Osteocyte (in vitro differentiated cells): ENCODE results near the gene TENM4. TPM values are rescaled to one million over a fixed set of nuclear protein-coding genes. Genes with fewer than 3 reads are reported as not detected.

Experiments used
- DNase-seq: peaks from one replicate; pipeline ENCODE4 v3.0.0; 2021; ENCODE audit warnings: mixed read lengths; ENCODE audit not compliant: unreplicated experiment; ENCODE audit errors: extremely low spot score
- H3K27ac Mint-ChIP-seq: one replicate; pipeline ENCODE4 v1.8.0; 2021; ENCODE audit warnings: mild to moderate bottlenecking, mixed read lengths; ENCODE audit not compliant: unreplicated experiment
- H3K27me3 Mint-ChIP-seq: one replicate; pipeline ENCODE4 v1.8.0; 2021; ENCODE audit warnings: mixed read lengths; ENCODE audit not compliant: unreplicated experiment
- H3K36me3 Mint-ChIP-seq: one replicate; pipeline ENCODE4 v1.8.0; 2021; ENCODE audit warnings: mixed read lengths; ENCODE audit not compliant: unreplicated experiment
- H3K4me1 Mint-ChIP-seq: one replicate; pipeline ENCODE4 v1.8.0; 2021; ENCODE audit warnings: mixed read lengths; ENCODE audit not compliant: unreplicated experiment
- H3K4me3 Mint-ChIP-seq: one replicate; pipeline ENCODE4 v1.8.0; 2021; ENCODE audit warnings: mild to moderate bottlenecking, moderate library complexity, mixed read lengths; ENCODE audit not compliant: unreplicated experiment
- H3K9me3 Mint-ChIP-seq: one replicate; pipeline ENCODE4 v1.8.0; 2021; ENCODE audit warnings: mixed read lengths; ENCODE audit not compliant: unreplicated experiment
- total RNA-seq: library from RNA; stranded (reverse); gene quantifications from 2 replicates; pipeline ENCODE4 v1.2.1, GENCODE V29; 2021
- TF ChIP-seq, protein P1 (sequence below): fragments of 200-600 bp; sonication (generic); IDR thresholded peaks from 2 replicates; pipeline ENCODE4 v1.5.0; 2021; ENCODE audit warnings: antibody characterized with exemption, mild to moderate bottlenecking, moderate library complexity

Gene TENM4
- total RNA-seq, 1 donor from 2014 or later: 74.1 TPM

DNA sequence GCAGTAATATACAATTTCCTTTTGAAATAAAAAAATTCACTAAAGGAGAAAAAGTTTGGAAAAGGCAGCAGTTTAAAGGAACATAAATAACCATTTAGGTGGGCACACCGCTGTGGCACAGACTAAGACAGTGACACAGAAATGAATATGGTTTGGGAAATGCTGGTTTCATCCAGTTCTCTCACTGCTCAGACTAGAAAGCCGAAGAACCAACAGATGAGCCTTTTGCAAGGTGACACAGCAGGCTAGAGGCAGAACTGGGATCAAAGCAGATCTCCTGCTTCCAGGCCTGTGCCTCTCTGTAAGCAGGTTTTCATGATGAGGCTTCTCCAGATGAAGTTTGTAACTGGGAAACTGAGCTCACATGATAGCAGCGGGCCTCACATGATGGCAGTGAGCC lies 486.1 kb downstream of the TENM4 start:
- Mint-ChIP-seq H3K27me3 (no peaks in the 10 kb centered on the region), H3K36me3 (no peaks in the 10 kb centered on the region), H3K9me3 (no peaks in the 10 kb centered on the region), H3K27ac (no peak overlapping the region), H3K4me3 (no peak overlapping the region), H3K4me1 (peaks cover 55% of the 10 kb centered on the region)
- no peak for DNase-seq
- TF ChIP-seq, protein P1, sequence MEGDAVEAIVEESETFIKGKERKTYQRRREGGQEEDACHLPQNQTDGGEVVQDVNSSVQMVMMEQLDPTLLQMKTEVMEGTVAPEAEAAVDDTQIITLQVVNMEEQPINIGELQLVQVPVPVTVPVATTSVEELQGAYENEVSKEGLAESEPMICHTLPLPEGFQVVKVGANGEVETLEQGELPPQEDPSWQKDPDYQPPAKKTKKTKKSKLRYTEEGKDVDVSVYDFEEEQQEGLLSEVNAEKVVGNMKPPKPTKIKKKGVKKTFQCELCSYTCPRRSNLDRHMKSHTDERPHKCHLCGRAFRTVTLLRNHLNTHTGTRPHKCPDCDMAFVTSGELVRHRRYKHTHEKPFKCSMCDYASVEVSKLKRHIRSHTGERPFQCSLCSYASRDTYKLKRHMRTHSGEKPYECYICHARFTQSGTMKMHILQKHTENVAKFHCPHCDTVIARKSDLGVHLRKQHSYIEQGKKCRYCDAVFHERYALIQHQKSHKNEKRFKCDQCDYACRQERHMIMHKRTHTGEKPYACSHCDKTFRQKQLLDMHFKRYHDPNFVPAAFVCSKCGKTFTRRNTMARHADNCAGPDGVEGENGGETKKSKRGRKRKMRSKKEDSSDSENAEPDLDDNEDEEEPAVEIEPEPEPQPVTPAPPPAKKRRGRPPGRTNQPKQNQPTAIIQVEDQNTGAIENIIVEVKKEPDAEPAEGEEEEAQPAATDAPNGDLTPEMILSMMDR: no peak

DNA sequence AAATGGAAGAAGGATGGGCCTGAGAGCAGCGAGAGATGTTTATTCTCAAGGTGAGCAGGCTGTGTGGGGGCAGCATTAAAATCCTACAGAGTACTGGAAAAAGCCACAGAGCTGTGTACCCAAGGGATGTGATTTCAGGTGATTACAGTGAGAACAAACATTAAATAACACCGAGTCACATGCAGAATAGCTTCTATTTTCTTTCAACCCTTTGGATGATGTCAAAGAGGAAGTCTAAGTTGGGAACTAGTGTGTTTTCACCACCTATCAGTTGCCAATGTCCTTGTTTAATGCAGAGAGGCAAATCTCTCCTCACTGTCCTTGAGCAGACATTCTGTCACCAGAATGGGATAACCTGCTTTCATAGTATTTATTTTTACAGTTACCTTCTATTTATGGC lies 486.6 kb downstream of the TENM4 start:
- H3K27me3 Mint-ChIP-seq: no peaks in the 10 kb centered on the region
- H3K36me3 Mint-ChIP-seq: no peaks in the 10 kb centered on the region
- DNase-seq: no peak
- TF ChIP-seq, protein P1: no peak
- H3K4me3 Mint-ChIP-seq: no peak overlapping the region
- no peaks in the 10 kb centered on the region for H3K9me3 Mint-ChIP-seq
- peaks cover 53% of the 10 kb centered on the region for H3K4me1 Mint-ChIP-seq
- no peak overlapping the region for H3K27ac Mint-ChIP-seq

DNA sequence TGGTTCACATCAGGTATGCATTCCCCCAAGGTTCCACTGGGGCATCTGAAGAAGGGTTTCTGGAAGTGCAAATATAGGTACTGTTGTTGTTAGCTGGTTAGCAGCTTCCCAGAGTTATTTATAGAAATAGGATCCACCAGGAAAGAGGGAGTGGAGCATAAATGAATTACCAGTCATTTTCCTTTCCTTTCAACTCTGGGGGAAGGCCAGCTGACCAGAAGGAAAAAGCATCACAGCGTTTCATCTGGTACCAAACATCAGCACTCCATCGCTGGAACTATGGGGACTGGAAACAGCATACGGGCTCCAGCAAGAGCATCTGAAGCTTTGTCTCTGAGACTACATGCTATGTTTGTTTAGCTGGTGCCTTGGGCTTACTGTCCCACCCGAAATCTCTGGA lies 487.9 kb downstream of the TENM4 start:
- H3K4me3 Mint-ChIP-seq: no peak overlapping the region
- no peaks in the 10 kb centered on the region for H3K9me3 Mint-ChIP-seq
- TF ChIP-seq, protein P1: no peak
- peak overlapping the region; percentile 52 for H3K27ac Mint-ChIP-seq
- DNase-seq: no peak
- H3K4me1 Mint-ChIP-seq: peaks cover 44% of the 10 kb centered on the region
- no peaks in the 10 kb centered on the region for H3K36me3 Mint-ChIP-seq
- H3K27me3 Mint-ChIP-seq: no peaks in the 10 kb centered on the region

DNA sequence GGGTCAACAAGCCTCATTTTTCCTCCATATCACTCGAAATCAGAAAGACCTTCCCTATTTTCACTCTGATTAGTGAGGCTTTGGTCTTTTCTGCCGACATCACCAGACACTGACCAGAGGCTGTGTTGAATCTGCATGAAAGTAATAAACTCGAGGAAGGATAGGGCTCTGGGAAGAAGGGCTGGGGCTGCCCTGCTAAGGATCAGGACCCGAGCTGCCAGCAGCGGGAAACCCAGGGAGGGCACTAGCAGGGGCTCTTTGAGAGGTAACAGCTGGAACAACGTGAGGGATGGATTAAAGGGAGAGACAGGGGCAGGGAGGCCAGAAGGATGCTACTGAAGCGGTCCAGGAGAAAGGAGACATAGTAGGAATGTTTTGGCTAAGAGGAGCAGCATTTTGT lies 488.7 kb downstream of the TENM4 start:
- peaks cover 43% of the 10 kb centered on the region for H3K4me1 Mint-ChIP-seq

DNA sequence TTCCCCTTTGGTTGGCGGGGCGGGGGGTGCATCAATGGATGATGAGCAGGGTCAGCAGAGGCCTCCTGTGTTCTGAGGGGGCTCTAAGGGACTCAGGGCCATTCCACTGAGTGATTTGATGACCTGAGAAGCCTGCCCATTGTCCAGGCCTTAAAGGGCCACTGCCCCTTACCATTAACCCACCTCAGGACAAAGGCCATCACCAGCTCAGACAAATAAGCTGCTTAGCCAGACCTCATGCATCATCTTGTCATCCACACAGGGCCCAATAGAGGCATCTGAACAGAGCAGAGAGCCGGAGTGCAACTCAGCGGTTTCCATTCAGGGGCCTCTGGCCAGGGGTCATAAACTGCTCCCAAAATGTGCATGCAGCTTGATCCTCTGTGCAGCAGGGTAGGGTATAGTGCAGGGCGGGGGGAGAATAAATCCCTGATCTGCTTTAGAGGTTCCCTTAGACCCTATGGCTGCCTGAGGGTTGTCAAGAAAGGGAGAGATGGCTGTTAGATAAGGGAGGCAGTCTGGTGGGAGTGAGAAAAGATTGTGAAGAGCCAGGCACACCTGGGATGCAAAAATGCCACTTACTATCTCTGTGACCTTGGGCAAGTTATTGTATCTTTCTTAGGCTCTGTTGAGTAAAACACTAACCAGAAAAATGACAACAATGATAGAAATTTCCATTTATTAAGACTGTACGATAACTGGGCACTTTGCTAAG lies 490.7 kb downstream of the TENM4 start:
- TF ChIP-seq, protein P1: no peak
- H3K27ac Mint-ChIP-seq: no peak overlapping the region
- H3K4me1 Mint-ChIP-seq: peaks cover 30% of the 10 kb centered on the region
- peaks cover 9% of the 10 kb centered on the region for H3K9me3 Mint-ChIP-seq
- H3K4me3 Mint-ChIP-seq: no peak overlapping the region
- peaks cover 9% of the 10 kb centered on the region for H3K36me3 Mint-ChIP-seq
- no peak for DNase-seq
- H3K27me3 Mint-ChIP-seq: no peaks in the 10 kb centered on the region

More for the DNA sequence above, 488.7 kb downstream of the TENM4 start:
- TF ChIP-seq, protein P1: no peak
- DNase-seq: no peak
- no peaks in the 10 kb centered on the region for H3K27me3 Mint-ChIP-seq
- no peak overlapping the region for H3K27ac Mint-ChIP-seq
- H3K9me3 Mint-ChIP-seq: no peaks in the 10 kb centered on the region
- H3K36me3 Mint-ChIP-seq: no peaks in the 10 kb centered on the region
- H3K4me3 Mint-ChIP-seq: no peak overlapping the region
